PC-9 (cell line): ENCODE results near the gene GALNT9.

ENCODE experiments used
- CTCF ChIP-seq: fragments of 200-600 bp; sonication (generic); conservative IDR thresholded peaks from 2 replicates; pipeline ENCODE4 v1.6.1; 2017; ENCODE audit warnings: mixed run types, antibody characterized with exemption, mild to moderate bottlenecking, moderate library complexity
- EZH2 ChIP-seq: fragments of 200-600 bp; sonication (generic); IDR thresholded peaks from 2 replicates; pipeline ENCODE4 v1.8.0; 2017; ENCODE audit warnings: antibody characterized with exemption, low read depth

DNA sequence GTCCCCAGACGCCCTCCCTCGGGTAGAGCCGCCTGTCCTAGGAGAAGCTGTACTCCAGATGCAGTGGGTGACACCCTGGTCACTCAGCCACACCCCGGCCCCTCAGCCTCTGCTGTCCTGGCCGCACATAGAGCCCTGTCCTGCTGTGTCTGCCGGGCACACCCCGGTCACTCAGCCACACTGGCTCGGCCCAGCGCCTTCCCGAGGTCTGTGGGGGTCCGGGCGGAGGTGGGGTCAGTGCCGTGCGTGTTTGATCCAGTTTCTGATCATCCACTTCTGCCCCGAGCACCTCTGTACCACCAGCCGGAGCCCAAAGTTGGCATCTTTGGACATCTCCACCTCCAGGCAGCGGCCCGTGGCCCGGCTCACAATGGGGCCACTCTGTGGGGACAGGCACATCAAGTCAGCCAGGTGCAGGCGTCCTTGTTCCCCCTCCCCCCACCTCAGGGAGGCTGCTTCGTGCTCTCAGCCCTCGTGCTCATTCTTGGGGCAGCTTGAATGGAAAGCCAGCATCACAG lies 132.5 kb downstream of the GALNT9 start:
- TF ChIP-seq CTCF (no peak), EZH2 (no peak)
